H1 (cell line): ENCODE results near the gene KIAA1671. TPM values are rescaled to one million over a fixed set of nuclear protein-coding genes. Genes with fewer than 3 reads are reported as not detected.

Source experiments
- CTCF ChIA-PET: fragments of 300-600 bp; sonication (Branson Sonifier 250); formaldehyde crosslinking; loops from one replicate; lab custom pipeline; 2021; ENCODE audit not compliant: partially characterized antibody; lab: Charles Lee
- POLR2A ChIA-PET: fragments of 300-600 bp; sonication (Branson Sonifier 250); formaldehyde crosslinking; loops from one replicate; lab custom pipeline; 2021; ENCODE audit warnings: inconsistent platforms; ENCODE audit not compliant: partially characterized antibody; lab: Charles Lee
- DNase-seq, 2 experiments: peaks; one replicate each; pipeline versions ENCODE4 v3.0.0 to v3.0.0-alpha.2; 2010 to 2022; ENCODE audit warnings: low spot score in 2 of 2, low read depth in 1 of 2, mixed read lengths in 1 of 2
- FAIRE-seq: peaks from 2 replicates; lab custom pipeline; 2011; peaks lifted over from hg19 to GRCh38; lab: Jason Lieb, UNC
- H2AFZ ChIP-seq: 2 replicates; pipeline ENCODE4 v1.8.1; 2012; ENCODE audit warnings: low read length, inconsistent platforms
- H2AK5ac ChIP-seq: 2 replicates; pipeline ENCODE4 v1.6.1; 2013; ENCODE audit warnings: low read depth, low read length
- H2BK120ac ChIP-seq: replicated peaks from 2 replicates; pipeline ENCODE3; 2013; ENCODE audit warnings: low read depth, low read length, inconsistent platforms
- H2BK12ac ChIP-seq: 2 replicates; pipeline ENCODE4 v1.6.1; 2013; ENCODE audit warnings: low read depth, low read length
- H2BK15ac ChIP-seq: 2 replicates; pipeline ENCODE4 v1.6.1; 2013; ENCODE audit warnings: low read length
- H2BK20ac ChIP-seq: 2 replicates; pipeline ENCODE4 v1.6.1; 2013; ENCODE audit warnings: low read length
- H2BK5ac ChIP-seq: 2 replicates; pipeline ENCODE4 v1.6.1; 2013; ENCODE audit warnings: low read depth, low read length
- H3K14ac ChIP-seq: 2 replicates; pipeline ENCODE4 v1.6.1; 2013; ENCODE audit warnings: inconsistent platforms; ENCODE audit not compliant: insufficient read length
- H3K18ac ChIP-seq: 2 replicates; pipeline ENCODE4 v1.6.1; 2013; ENCODE audit warnings: low read length; ENCODE audit errors: extremely low read depth
- H3K23ac ChIP-seq: 2 replicates; pipeline ENCODE4 v1.6.1; 2013; ENCODE audit warnings: inconsistent platforms; ENCODE audit not compliant: insufficient read length
- H3K23me2 ChIP-seq: 2 replicates; pipeline ENCODE4 v1.6.1; 2013; ENCODE audit warnings: low read depth, low read length
- H3K27ac ChIP-seq: 2 replicates; pipeline ENCODE4 v1.6.1; 2011; ENCODE audit warnings: low read depth, low read length, inconsistent platforms
- H3K27me3 ChIP-seq, 4 experiments: replicated peaks in 1 of 4; 1 replicate in 1 of 4; 2 replicates in 3 of 4; pipeline versions ENCODE4 v1.6.1 to v1.8.1; 2011 to 2013; ENCODE audit warnings: low read length in 3 of 4, mild to moderate bottlenecking in 3 of 4, inconsistent platforms in 2 of 4, mixed read lengths in 2 of 4, moderate library complexity in 1 of 4; ENCODE audit not compliant: control insufficient read depth in 3 of 4, insufficient read depth in 3 of 4; ENCODE audit errors: extremely low read depth in 1 of 4
- H3K36me3 ChIP-seq, 4 experiments: 2 replicates each; pipeline versions ENCODE4 v1.6.1 to v1.8.1; 2011 to 2013; ENCODE audit warnings: mild to moderate bottlenecking in 4 of 4, low read length in 3 of 4, moderate library complexity in 2 of 4, control low read depth in 1 of 4, inconsistent platforms in 1 of 4; ENCODE audit not compliant: insufficient read depth in 4 of 4, control insufficient read depth in 2 of 4
- H3K4ac ChIP-seq: replicated peaks from 2 replicates; pipeline ENCODE3; 2013; ENCODE audit warnings: low read length, low read depth, mixed read lengths, inconsistent platforms; ENCODE audit not compliant: insufficient read length
- H3K4me1 ChIP-seq, 4 experiments: replicated peaks in 1 of 4; 1 replicate in 1 of 4; 2 replicates in 3 of 4; pipeline versions ENCODE4 v1.6.1 to v1.8.1; 2011 to 2013; ENCODE audit warnings: low read length in 3 of 4, inconsistent platforms in 2 of 4, mixed read lengths in 1 of 4; ENCODE audit not compliant: insufficient read depth in 4 of 4, control insufficient read depth in 3 of 4
- H3K4me2 ChIP-seq, 2 experiments: 2 replicates each; pipeline versions ENCODE4 v1.6.1 to v1.8.1; 2011 to 2013; ENCODE audit warnings: low read depth in 2 of 2, low read length in 2 of 2, control low read depth in 1 of 2, inconsistent platforms in 1 of 2, mild to moderate bottlenecking in 1 of 2; ENCODE audit not compliant: insufficient read depth in 1 of 2
- H3K4me3 ChIP-seq, 4 experiments: fragments of 200-600, 300-600 bp in 1 of 4; sonication (generic), shearing (Covaris generic), sonication (Bioruptor Twin) in 1 of 4; 2 replicates each; pipeline versions ENCODE4 v1.5.1 to v1.8.1; 2011 to 2016; ENCODE audit warnings: low read length in 4 of 4, low read depth in 3 of 4, control low read depth in 2 of 4, inconsistent platforms in 2 of 4, mild to moderate bottlenecking in 2 of 4, mixed read lengths in 1 of 4, moderate library complexity in 1 of 4; ENCODE audit not compliant: insufficient read depth in 2 of 4; ENCODE audit errors: extremely low read depth in 1 of 4
- H3K56ac ChIP-seq: replicated peaks from 2 replicates; pipeline ENCODE3; 2013; ENCODE audit warnings: low read depth, mild to moderate bottlenecking, mixed read lengths, low read length, inconsistent platforms; ENCODE audit not compliant: insufficient read length
- H3K79me1 ChIP-seq: 2 replicates; pipeline ENCODE4 v1.6.1; 2013; ENCODE audit warnings: low read depth, low read length, control low read depth
- H3K79me2 ChIP-seq, 2 experiments: 2 replicates each; pipeline versions ENCODE4 v1.6.1 to v1.8.1; 2012 to 2013; ENCODE audit warnings: low read length in 2 of 2, mild to moderate bottlenecking in 2 of 2, inconsistent platforms in 1 of 2; ENCODE audit not compliant: insufficient read depth in 2 of 2, control insufficient read depth in 1 of 2
- H3K9ac ChIP-seq, 4 experiments: replicated peaks in 1 of 4; 1 replicate in 1 of 4; 2 replicates in 3 of 4; pipeline versions ENCODE4 v1.6.1 to v1.8.1; 2011 to 2013; ENCODE audit warnings: low read depth in 3 of 4, low read length in 3 of 4, control low read depth in 2 of 4, mild to moderate bottlenecking in 2 of 4, moderate library complexity in 2 of 4, inconsistent platforms in 1 of 4; ENCODE audit errors: extremely low read depth in 1 of 4
- H3K9me3 ChIP-seq, 2 experiments: 2 replicates each; pipeline versions ENCODE4 v1.6.1 to v1.8.1; 2012 to 2013; ENCODE audit warnings: mild to moderate bottlenecking in 2 of 2, moderate library complexity in 2 of 2, control low read depth in 1 of 2, inconsistent platforms in 1 of 2, low read depth in 1 of 2, low read length in 1 of 2, mixed read lengths in 1 of 2; ENCODE audit not compliant: insufficient read depth in 2 of 2
- H4K20me1 ChIP-seq, 2 experiments: replicated peaks in 1 of 2; 2 replicates each; pipeline versions ENCODE3 to v1.8.1; 2011 to 2013; ENCODE audit warnings: inconsistent platforms in 2 of 2, low read length in 2 of 2, mild to moderate bottlenecking in 1 of 2; ENCODE audit not compliant: insufficient read depth in 2 of 2, control insufficient read depth in 1 of 2
- H4K5ac ChIP-seq: 2 replicates; pipeline ENCODE4 v1.6.1; 2013; ENCODE audit warnings: low read length, low read depth, mixed read lengths, inconsistent platforms; ENCODE audit not compliant: insufficient read length
- H4K8ac ChIP-seq: 2 replicates; pipeline ENCODE4 v1.8.0; 2013; ENCODE audit warnings: mild to moderate bottlenecking, moderate library complexity, low read length, inconsistent platforms; ENCODE audit not compliant: insufficient read depth; ENCODE audit errors: extremely low read depth
- H4K91ac ChIP-seq: replicated peaks from 2 replicates; pipeline ENCODE3; 2013; ENCODE audit warnings: low read length, mixed read lengths, inconsistent platforms; ENCODE audit not compliant: insufficient read length
- WGBS, 2 experiments: shearing (Covaris generic) in 1 of 2; methylation state at CpG; one replicate each; pipeline versions ENCODE4 v1.1.6 to v1.1.7; 2013 to 2015; ENCODE audit warnings: low lambda C conversion rate in 2 of 2, mixed read lengths in 2 of 2, inconsistent platforms in 1 of 2, low coverage in 1 of 2, missing lambda C conversion rate in 1 of 2; ENCODE audit not compliant: insufficient replicate concordance in 2 of 2, insufficient coverage in 1 of 2, insufficient read length in 1 of 2; ENCODE audit errors: extremely low coverage in 1 of 2, missing lambda C conversion rate in 1 of 2; 5-methylcytosine and 5-hydroxymethylcytosine counted together
- polyA plus RNA-seq, 7 experiments: library from polyadenylated mRNA; depleted of rRNA in 3 of 7; stranded (reverse) in 5 of 7; unstranded in 2 of 7; fragments of >200 nt in 5 of 7; fragments of 200-250 nt in 2 of 7; gene quantifications; 1 replicate in 5 of 7; 2 replicates in 1 of 7; 4 replicates in 1 of 7; pipeline versions ENCODE4 v1.2.1 to v1.2.3, GENCODE V29; 2011 to 2013; ENCODE audit warnings: missing spikeins in 2 of 7, mixed read lengths in 2 of 7
- total RNA-seq: library from RNA; stranded (reverse); fragmentation: NEBNext Ultra II Directional; extraction: Animal tissue kit (Norgen Biotek cat#: 25700); gene quantifications from 2 replicates; pipeline ENCODE4 v1.2.1, GENCODE V29; 2021

KIAA1671 gene
- total and polyA plus RNA-seq, 2 of the 8 experiments (the other 6 are each of a cell fraction or from before 2014, with no cell fraction given) = 6.4 to 23.9 TPM

GRCh38 chr22:25032066-25032465, 79.5 kb downstream of the KIAA1671 start:
- POLR2A ChIA-PET = no interaction called here
- H3K56ac ChIP-seq = no peak overlapping the region

More at GRCh38 chr22:25032066-25032465, 79.5 kb downstream of the KIAA1671 start:
- H2AFZ ChIP-seq = no peak overlapping the region
- FAIRE-seq (no peak), DNase-seq (no peak)
- H3K36me3 ChIP-seq = no peaks in the 10 kb centered on the region
- CTCF ChIA-PET = interaction anchor here (1.0 to 9.4 kb wide), 8 partner anchors 8 to 94 kb away, joined by 3 to 110 read pairs (median 6); partner anchors contain the start of genes KIAA1671 and LHFPL7
- no peaks in the 10 kb centered on the region for H3K79me2 ChIP-seq
- no peak overlapping the region for H2BK12ac ChIP-seq
- no peak overlapping the region for H2BK20ac ChIP-seq
- no peak overlapping the region for H2BK120ac ChIP-seq
- H4K8ac ChIP-seq = no peak overlapping the region
- H3K4me2 ChIP-seq = no peak overlapping the region
- H3K27ac ChIP-seq = no peak overlapping the region
- H3K18ac ChIP-seq = no peak overlapping the region
- WGBS, 2 experiments = 88% methylated on average over 2 of the region's 2 CpGs; no CpG with 5 or more reads in 1 of the 2 experiments
- H3K23ac ChIP-seq = no peak overlapping the region
- no peak overlapping the region for H2BK5ac ChIP-seq
- no peaks in the 10 kb centered on the region for H3K27me3 ChIP-seq
- H3K23me2 ChIP-seq = no peaks in the 10 kb centered on the region
- H3K4me3 ChIP-seq = no peak overlapping the region
- H4K5ac ChIP-seq = no peak overlapping the region
- H3K14ac ChIP-seq = no peak overlapping the region
- H4K91ac ChIP-seq = no peak overlapping the region
- no peaks in the 10 kb centered on the region for H4K20me1 ChIP-seq
- H3K9ac ChIP-seq = no peak overlapping the region
- H2AK5ac ChIP-seq = no peak overlapping the region
- no peaks in the 10 kb centered on the region; a peak in 1 of 7 replicates for H3K4me1 ChIP-seq
- H3K79me1 ChIP-seq = no peaks in the 10 kb centered on the region
- H3K9me3 ChIP-seq = no peaks in the 10 kb centered on the region
- no peak overlapping the region for H3K4ac ChIP-seq
- no peak overlapping the region for H2BK15ac ChIP-seq
